ENCODE data around the gene PAPPA. TPM values are rescaled to one million over a fixed set of nuclear protein-coding genes. Genes with fewer than 3 reads are reported as not detected.

Gene PAPPA
- total RNA-seq, 1 experiment from 2014 or later: 7.0 TPM

DNA sequence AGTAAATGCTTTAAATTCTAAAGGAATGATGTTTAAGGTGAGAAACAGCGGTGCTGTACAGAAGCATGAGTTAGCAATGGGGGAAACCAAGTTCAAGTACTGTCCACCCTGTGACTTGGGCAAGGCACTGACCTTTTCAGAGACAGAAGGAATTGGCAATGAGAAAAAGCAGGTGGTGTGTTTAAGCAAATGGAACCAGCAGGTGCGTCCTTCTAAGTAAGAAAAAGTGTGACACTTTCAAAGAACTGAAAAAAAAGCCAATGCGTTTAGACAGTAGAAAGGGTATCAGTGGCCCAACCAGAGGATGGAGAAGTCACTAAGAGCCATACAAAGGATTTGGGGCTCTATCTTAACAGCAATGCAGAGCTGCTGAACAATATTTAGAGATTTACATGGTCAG lies 250.6 kb downstream of the PAPPA start:
- Mint-ChIP-seq H3K27me3 (ENCODE audit: insufficient read depth, unreplicated experiment) (no peaks in the 10 kb centered on the region), H3K27ac (ENCODE audit: low read depth, unreplicated experiment) (no peak overlapping the region), H3K4me1 (ENCODE audit: insufficient read depth, unreplicated experiment) (no peaks in the 10 kb centered on the region), H3K9me3 (ENCODE audit: unreplicated experiment) (no peaks in the 10 kb centered on the region), H3K4me3 (ENCODE audit: unreplicated experiment) (no peak overlapping the region), H3K36me3 (ENCODE audit: insufficient read depth, unreplicated experiment) (peaks cover 1% of the 10 kb centered on the region)
- POLR2A ChIA-PET: no interaction called here
- TF ChIP-seq, protein P1, sequence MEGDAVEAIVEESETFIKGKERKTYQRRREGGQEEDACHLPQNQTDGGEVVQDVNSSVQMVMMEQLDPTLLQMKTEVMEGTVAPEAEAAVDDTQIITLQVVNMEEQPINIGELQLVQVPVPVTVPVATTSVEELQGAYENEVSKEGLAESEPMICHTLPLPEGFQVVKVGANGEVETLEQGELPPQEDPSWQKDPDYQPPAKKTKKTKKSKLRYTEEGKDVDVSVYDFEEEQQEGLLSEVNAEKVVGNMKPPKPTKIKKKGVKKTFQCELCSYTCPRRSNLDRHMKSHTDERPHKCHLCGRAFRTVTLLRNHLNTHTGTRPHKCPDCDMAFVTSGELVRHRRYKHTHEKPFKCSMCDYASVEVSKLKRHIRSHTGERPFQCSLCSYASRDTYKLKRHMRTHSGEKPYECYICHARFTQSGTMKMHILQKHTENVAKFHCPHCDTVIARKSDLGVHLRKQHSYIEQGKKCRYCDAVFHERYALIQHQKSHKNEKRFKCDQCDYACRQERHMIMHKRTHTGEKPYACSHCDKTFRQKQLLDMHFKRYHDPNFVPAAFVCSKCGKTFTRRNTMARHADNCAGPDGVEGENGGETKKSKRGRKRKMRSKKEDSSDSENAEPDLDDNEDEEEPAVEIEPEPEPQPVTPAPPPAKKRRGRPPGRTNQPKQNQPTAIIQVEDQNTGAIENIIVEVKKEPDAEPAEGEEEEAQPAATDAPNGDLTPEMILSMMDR (IDR thresholded peaks at IDR 0.05; ENCODE audit: unreplicated experiment): no peak
- intact Hi-C loops (cut with micrococcal nuclease): no loop called here
- no peak for DNase-seq (ENCODE audit: unreplicated experiment)
- no TSS peak for BruUV-seq (replicated peaks)
- CTCF ChIA-PET: no interaction called here

DNA sequence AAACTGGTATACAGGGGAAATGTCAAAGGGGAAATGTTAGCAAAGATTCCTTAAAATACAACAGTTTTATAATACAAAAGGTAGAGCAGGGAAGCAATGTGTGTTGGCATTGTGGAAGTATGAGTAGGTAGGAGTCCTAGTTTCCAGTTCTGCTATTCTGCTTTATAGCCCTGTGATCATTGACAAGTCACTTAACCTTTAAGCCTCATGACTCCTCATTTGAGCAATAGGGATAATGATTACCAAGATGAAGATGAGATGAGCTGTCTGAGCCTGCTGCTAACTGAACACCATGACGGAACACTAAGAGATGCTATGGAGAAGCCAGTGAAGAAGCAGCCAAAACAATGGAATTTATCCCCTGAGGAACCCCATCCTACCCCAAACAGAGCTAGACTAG lies 251.7 kb downstream of the PAPPA start:
- DNase-seq (ENCODE audit: unreplicated experiment): no peak
- ChIA-PET POLR2A (no interaction called here), CTCF (no interaction called here)
- H3K27me3 Mint-ChIP-seq (ENCODE audit: insufficient read depth, unreplicated experiment): no peaks in the 10 kb centered on the region
- H3K27ac Mint-ChIP-seq (ENCODE audit: low read depth, unreplicated experiment): no peak overlapping the region
- H3K36me3 Mint-ChIP-seq (ENCODE audit: insufficient read depth, unreplicated experiment): no peaks in the 10 kb centered on the region
- H3K4me3 Mint-ChIP-seq (ENCODE audit: unreplicated experiment): no peak overlapping the region
- H3K4me1 Mint-ChIP-seq (ENCODE audit: insufficient read depth, unreplicated experiment): no peaks in the 10 kb centered on the region
- BruUV-seq (replicated peaks): no TSS peak
- TF ChIP-seq, protein P1 (IDR thresholded peaks at IDR 0.05; ENCODE audit: unreplicated experiment): no peak
- no peaks in the 10 kb centered on the region for H3K9me3 Mint-ChIP-seq (ENCODE audit: unreplicated experiment)
- intact Hi-C loops (cut with micrococcal nuclease): no loop called here

DNA sequence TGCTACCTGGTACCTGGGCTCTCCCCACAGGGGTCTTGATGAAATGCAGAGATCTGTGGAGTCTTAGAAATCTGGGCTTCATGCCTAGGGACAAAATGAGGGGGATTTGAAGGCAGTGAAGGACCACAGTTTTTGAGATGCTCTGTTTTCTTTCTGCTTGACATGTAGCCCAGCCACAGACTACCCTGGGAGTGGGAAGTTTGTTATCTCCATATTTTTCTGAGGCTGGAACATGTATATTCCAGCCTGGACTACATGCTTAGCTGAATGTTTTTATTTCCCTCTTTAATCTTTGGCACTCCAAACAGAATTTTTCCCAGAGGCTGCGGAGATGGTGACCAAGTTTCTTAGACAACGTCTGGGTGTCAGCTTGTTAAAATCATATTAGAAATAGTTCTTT lies 252.9 kb downstream of the PAPPA start:
- Mint-ChIP-seq H3K27ac (ENCODE audit: low read depth, unreplicated experiment) (no peak overlapping the region), H3K36me3 (ENCODE audit: insufficient read depth, unreplicated experiment) (no peaks in the 10 kb centered on the region), H3K27me3 (ENCODE audit: insufficient read depth, unreplicated experiment) (no peaks in the 10 kb centered on the region), H3K4me1 (ENCODE audit: insufficient read depth, unreplicated experiment) (no peaks in the 10 kb centered on the region), H3K4me3 (ENCODE audit: unreplicated experiment) (no peak overlapping the region), H3K9me3 (ENCODE audit: unreplicated experiment) (no peaks in the 10 kb centered on the region)
- TF ChIP-seq, protein P1 (IDR thresholded peaks at IDR 0.05; ENCODE audit: unreplicated experiment): no peak
- ChIA-PET POLR2A (no interaction called here), CTCF (no interaction called here)
- intact Hi-C loops (cut with micrococcal nuclease): no loop called here
- BruUV-seq (replicated peaks): no TSS peak
- no peak for DNase-seq (ENCODE audit: unreplicated experiment)

- intact Hi-C loops (cut with micrococcal nuclease): no loop called here
- Mint-ChIP-seq H3K27ac (ENCODE audit: low read depth, unreplicated experiment) (no peak overlapping the region), H3K36me3 (ENCODE audit: insufficient read depth, unreplicated experiment) (no peaks in the 10 kb centered on the region), H3K4me1 (ENCODE audit: insufficient read depth, unreplicated experiment) (no peaks in the 10 kb centered on the region), H3K4me3 (ENCODE audit: unreplicated experiment) (no peak overlapping the region), H3K27me3 (ENCODE audit: insufficient read depth, unreplicated experiment) (no peaks in the 10 kb centered on the region), H3K9me3 (ENCODE audit: unreplicated experiment) (no peaks in the 10 kb centered on the region)
- TF ChIP-seq, protein P1 (IDR thresholded peaks at IDR 0.05; ENCODE audit: unreplicated experiment): no peak
- CTCF ChIA-PET: no interaction called here
- no TSS peak for BruUV-seq (replicated peaks)
- POLR2A ChIA-PET: no interaction called here
- no peak for DNase-seq (ENCODE audit: unreplicated experiment)
These were observed 255.5 kb downstream of the PAPPA start for GRCh38 chr9:116409129-116409528.
